WERI-Rb-1 (cell line): ENCODE data around the gene FUT7.
A peak's percentile ranks its signal among the peaks of the same experiment; 100 is the strongest.

Experiments used
- DNase-seq: peaks from one replicate; pipeline ENCODE4 v3.0.0-alpha.2; 2020
- H3K27ac ChIP-seq: fragments of 250-450 bp; sonication (Bioruptor Pico); 2 replicates; pipeline ENCODE4 v1.5.1; 2020; ENCODE audit warnings: mild to moderate bottlenecking, moderate library complexity
- H3K27me3 ChIP-seq: fragments of 250-450 bp; sonication (Bioruptor Pico); 2 replicates; pipeline ENCODE4 v1.5.1; 2021; ENCODE audit warnings: mild to moderate bottlenecking, low read depth, moderate library complexity; ENCODE audit not compliant: insufficient read depth, severe bottlenecking
- H3K36me3 ChIP-seq: fragments of 250-450 bp; sonication (Bioruptor Pico); 2 replicates; pipeline ENCODE4 v1.5.1; 2020; ENCODE audit warnings: mild to moderate bottlenecking, moderate library complexity
- H3K4me3 ChIP-seq: 2 replicates; pipeline ENCODE4 v1.5.1; 2011; ENCODE audit warnings: low read depth, mild to moderate bottlenecking, control low read depth, low read length
- H3K9me3 ChIP-seq: fragments of 250-450 bp; sonication (Bioruptor Pico); 2 replicates; pipeline ENCODE4 v1.5.1; 2021; ENCODE audit warnings: mild to moderate bottlenecking, moderate library complexity; ENCODE audit not compliant: severe bottlenecking
- TF ChIP-seq, protein P1 (sequence below): IDR thresholded peaks from 2 replicates; pipeline ENCODE4 v1.5.1; 2011; ENCODE audit warnings: low read depth, mild to moderate bottlenecking, control low read depth, inconsistent platforms, low read length

Gene FUT7

GRCh38 chr9:137031904-137032640 lies at the start of gene FUT7:
Gene FUT7, minus strand, starts transcription at chr9:137032088. Its CDS starts 97 bp downstream, at chr9:137031991.
- TF ChIP-seq, protein P1, sequence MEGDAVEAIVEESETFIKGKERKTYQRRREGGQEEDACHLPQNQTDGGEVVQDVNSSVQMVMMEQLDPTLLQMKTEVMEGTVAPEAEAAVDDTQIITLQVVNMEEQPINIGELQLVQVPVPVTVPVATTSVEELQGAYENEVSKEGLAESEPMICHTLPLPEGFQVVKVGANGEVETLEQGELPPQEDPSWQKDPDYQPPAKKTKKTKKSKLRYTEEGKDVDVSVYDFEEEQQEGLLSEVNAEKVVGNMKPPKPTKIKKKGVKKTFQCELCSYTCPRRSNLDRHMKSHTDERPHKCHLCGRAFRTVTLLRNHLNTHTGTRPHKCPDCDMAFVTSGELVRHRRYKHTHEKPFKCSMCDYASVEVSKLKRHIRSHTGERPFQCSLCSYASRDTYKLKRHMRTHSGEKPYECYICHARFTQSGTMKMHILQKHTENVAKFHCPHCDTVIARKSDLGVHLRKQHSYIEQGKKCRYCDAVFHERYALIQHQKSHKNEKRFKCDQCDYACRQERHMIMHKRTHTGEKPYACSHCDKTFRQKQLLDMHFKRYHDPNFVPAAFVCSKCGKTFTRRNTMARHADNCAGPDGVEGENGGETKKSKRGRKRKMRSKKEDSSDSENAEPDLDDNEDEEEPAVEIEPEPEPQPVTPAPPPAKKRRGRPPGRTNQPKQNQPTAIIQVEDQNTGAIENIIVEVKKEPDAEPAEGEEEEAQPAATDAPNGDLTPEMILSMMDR: no peak

GRCh38 chr9:137080260-137081122 lies 48.6 kb upstream of the FUT7 start:
- DNase-seq: no peak
- TF ChIP-seq, protein P1: no peak
- Histone ChIP-seq H3K27me3 (no peaks in the 10 kb centered on the region), H3K27ac (no peak overlapping the region), H3K4me3 (no peak overlapping the region), H3K36me3 (peaks cover 56% of the 10 kb centered on the region), H3K9me3 (no peaks in the 10 kb centered on the region)

More at GRCh38 chr9:137031904-137032640, at the start of gene FUT7:
- H3K27me3 ChIP-seq: no peaks in the 10 kb centered on the region
- H3K36me3 ChIP-seq: no peaks in the 10 kb centered on the region
- peak; percentile 55 for DNase-seq
- peak within 1 kb of the TSS; percentile 33; the same call in 1 of the 2 replicates for H3K27ac ChIP-seq
- H3K4me3 ChIP-seq: no peak within 1 kb of the TSS
- H3K9me3 ChIP-seq: no peaks in the 10 kb centered on the region

- Histone ChIP-seq H3K9me3 (no peaks in the 10 kb centered on the region), H3K4me3 (no peak overlapping the region), H3K27me3 (no peaks in the 10 kb centered on the region), H3K36me3 (peaks cover 52% of the 10 kb centered on the region), H3K27ac (no peak overlapping the region)
- DNase-seq: no peak
- TF ChIP-seq, protein P1: no peak
Observed at GRCh38 chr9:137079401-137079787, 47.5 kb upstream of the FUT7 start.

DNA sequence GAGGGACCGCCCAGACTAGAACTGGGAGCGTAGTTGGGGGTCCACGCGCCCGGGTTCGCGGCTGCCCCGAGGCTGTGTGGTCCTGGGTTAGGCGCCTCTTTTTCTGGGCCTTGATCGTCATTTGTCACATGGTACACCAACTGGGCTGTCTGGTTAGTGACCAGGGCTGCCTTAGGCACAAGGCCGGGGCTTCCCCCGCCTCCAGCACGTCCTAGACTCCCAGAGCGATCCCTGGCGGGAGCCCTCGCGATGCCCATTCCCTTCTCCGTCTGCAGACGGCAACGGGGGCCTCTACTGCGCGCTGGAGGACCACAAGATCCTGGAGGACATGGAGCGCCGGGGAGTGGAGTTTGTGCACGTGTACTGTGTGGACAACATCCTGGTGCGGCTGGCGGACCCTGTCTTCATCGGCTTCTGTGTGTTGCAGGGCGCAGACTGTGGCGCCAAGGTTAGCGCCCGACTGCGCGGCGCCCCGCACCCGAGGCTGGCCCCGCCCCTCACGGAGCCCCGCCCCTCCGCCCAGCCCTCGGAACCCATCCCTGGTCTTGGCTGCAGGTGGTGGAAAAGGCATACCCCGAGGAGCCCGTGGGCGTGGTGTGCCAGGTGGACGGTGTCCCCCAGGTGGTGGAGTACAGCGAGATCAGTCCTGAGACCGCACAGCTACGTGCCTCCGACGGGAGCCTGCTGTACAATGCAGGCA lies 47.0 kb upstream of the FUT7 start:
- TF ChIP-seq, protein P1: no peak
- Histone ChIP-seq H3K36me3 (peaks cover 47% of the 10 kb centered on the region), H3K27me3 (no peaks in the 10 kb centered on the region), H3K9me3 (no peaks in the 10 kb centered on the region), H3K4me3 (no peak overlapping the region), H3K27ac (no peak overlapping the region)
- DNase-seq: no peak

DNA sequence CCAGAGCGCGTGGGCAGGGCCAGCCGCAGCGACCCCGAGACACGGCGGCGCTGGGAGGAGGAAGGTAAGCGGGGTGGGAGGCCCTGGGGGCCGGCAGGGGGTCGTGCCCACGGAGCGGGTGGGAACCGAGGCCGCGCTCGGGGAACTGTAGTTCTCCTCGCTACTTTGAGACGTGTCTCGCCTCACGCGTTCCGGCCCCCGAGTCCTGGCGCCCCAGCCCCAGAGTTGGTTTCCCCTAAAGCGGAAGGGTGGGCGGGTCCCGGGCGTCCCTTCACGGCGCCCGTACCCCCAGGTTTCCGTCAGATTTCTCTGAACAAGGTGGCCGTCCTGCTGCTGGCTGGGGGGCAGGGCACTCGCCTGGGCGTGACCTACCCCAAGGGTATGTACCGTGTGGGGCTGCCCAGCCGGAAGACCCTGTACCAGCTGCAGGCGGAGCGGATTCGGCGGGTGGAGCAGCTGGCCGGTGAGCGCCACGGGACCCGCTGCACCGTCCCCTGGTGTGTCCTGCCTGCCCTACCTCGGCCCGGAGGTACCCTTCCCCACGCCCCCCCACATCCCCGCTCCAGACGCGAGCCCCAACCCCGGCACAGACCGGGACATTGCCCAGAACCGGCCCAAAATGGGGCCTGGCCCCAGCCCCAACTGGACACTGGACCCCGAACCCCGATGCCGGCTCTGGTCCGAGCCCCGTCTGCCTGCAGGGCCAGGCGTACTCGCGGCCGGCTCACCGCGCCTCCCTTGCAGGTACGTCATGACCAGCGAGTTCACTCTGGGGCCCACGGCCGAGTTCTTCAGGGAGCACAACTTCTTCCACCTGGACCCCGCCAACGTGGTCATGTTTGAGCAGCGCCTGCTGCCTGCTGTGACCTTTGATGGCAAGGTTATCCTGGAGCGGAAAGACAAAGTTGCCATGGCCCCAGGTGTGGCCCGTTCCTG lies 46.1 kb upstream of the FUT7 start:
- TF ChIP-seq, protein P1: no peak
- Histone ChIP-seq H3K9me3 (no peaks in the 10 kb centered on the region), H3K27me3 (no peaks in the 10 kb centered on the region), H3K27ac (peak overlapping the region; percentile 92), H3K4me3 (peak overlapping the region; percentile 74), H3K36me3 (peaks cover 43% of the 10 kb centered on the region)
- no peak for DNase-seq
